Effector memory CD8-positive, alpha-beta T cell (primary cell): ENCODE data around the gene WSCD2.

Experiments used
- ATAC-seq: fragments of 150-1000 bp; cut with Tn5 transposase; replicated peaks from 2 replicates; pipeline ENCODE4 v1.10.0; 2021; ENCODE audit warnings: mild to moderate bottlenecking, moderate library complexity
- DNase-seq, 3 experiments: peaks; one replicate each; pipeline ENCODE4 v3.0.0; 2021
- H3K27ac Mint-ChIP-seq, 2 donors: one replicate each; pipeline ENCODE4 v1.8.0; 2022; ENCODE audit warnings: mild to moderate bottlenecking in 2 of 2, mixed read lengths in 2 of 2, moderate library complexity in 2 of 2
- H3K27me3 Mint-ChIP-seq, 2 donors: one replicate each; pipeline ENCODE4 v1.8.0; 2022; ENCODE audit warnings: mixed read lengths in 2 of 2
- H3K36me3 Mint-ChIP-seq: one replicate; pipeline ENCODE4 v1.8.0; 2022; ENCODE audit warnings: mild to moderate bottlenecking, moderate library complexity, mixed read lengths; ENCODE audit not compliant: insufficient read depth
- H3K4me1 Mint-ChIP-seq, 2 donors: one replicate each; pipeline ENCODE4 v1.8.0; 2022; ENCODE audit warnings: low read depth in 2 of 2, mixed read lengths in 2 of 2
- H3K4me3 Mint-ChIP-seq, 2 donors: one replicate each; pipeline ENCODE4 v1.8.0; 2022; ENCODE audit warnings: mild to moderate bottlenecking in 2 of 2, mixed read lengths in 2 of 2, moderate library complexity in 2 of 2
- H3K9me3 Mint-ChIP-seq, 2 donors: one replicate each; pipeline ENCODE4 v1.8.0; 2022; ENCODE audit warnings: mixed read lengths in 2 of 2

WSCD2 gene

DNA sequence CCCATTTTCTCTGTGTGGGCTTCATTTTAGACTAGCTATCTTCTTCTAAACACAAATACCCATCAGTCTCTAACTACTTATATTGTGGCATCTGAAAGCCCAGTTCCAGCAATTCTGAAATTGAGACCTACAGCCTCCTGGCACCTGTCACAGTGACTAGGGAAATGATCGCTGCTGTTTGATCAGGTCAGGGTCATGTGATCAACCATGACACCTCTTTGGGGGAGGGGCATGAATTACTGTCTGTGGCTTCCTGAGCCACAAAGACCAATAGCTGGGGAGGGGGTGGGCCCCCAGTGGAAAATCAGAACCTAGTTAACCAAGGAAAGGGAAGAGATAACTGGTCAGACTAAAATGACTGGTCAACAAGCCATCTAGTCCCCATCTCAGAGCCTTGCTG, 14.1 kb downstream of the WSCD2 start:
- Mint-ChIP-seq H3K4me1 (no peaks in the 10 kb centered on the region), H3K36me3 (no peaks in the 10 kb centered on the region), H3K4me3 (no peak overlapping the region), H3K27me3 (peaks cover 5 to 18% of the 10 kb centered on the region in 2 donors), H3K9me3 (no peaks in the 10 kb centered on the region), H3K27ac (no peak overlapping the region)
- ATAC-seq (no peak), DNase-seq (no peak)

DNA sequence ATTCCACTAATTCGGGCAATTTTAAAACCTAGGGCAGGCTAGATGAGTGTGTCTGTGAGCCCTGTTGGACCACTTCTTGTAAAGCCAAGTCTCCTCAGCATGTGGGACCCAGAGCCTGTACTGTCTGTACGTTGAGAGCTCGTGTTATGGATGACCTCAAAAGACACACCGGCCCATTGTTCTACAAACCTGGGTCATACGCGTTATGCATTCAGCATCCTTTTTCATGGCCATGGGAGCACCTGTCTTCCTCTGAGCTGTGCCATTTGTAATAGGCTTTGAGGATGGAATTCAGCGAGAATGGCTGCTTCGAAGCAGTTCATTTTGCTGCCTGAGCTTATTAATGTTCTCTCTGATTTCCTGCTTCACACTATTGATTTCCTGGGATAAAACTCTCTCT, 15.0 kb downstream of the WSCD2 start:
- no peak overlapping the region for H3K27ac Mint-ChIP-seq
- no peaks in the 10 kb centered on the region for H3K9me3 Mint-ChIP-seq
- H3K27me3 Mint-ChIP-seq: peaks cover 5 to 27% of the 10 kb centered on the region in 2 donors
- no peaks in the 10 kb centered on the region for H3K4me1 Mint-ChIP-seq
- no peaks in the 10 kb centered on the region for H3K36me3 Mint-ChIP-seq
- no peak overlapping the region for H3K4me3 Mint-ChIP-seq
- DNase-seq (no peak), ATAC-seq (no peak)

DNA sequence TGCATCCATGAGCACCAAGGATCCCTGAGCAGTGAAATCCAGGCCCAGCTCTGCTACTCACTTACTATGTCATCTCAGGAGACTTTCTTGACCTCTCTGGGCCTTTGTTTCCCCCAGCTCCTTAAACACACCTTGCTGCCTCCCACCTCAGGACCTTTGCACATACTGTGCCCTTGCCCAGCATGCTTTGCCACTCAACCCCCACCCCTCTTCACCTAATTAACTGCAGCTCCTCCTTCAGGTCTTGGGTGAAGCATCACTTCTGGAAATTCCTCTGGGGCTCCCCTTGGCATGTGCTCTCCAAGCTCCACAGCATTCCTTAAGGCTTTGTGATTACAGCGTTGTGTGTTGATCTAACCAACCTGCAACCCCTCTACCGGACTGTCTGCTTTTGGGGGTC, 15.9 kb downstream of the WSCD2 start:
- H3K9me3 Mint-ChIP-seq: no peaks in the 10 kb centered on the region
- H3K4me3 Mint-ChIP-seq: no peak overlapping the region
- H3K4me1 Mint-ChIP-seq: no peaks in the 10 kb centered on the region
- H3K27me3 Mint-ChIP-seq: peaks cover 13 to 32% of the 10 kb centered on the region in 2 donors
- no peak for ATAC-seq
- no peak overlapping the region for H3K27ac Mint-ChIP-seq
- no peak for DNase-seq
- no peaks in the 10 kb centered on the region for H3K36me3 Mint-ChIP-seq

DNA sequence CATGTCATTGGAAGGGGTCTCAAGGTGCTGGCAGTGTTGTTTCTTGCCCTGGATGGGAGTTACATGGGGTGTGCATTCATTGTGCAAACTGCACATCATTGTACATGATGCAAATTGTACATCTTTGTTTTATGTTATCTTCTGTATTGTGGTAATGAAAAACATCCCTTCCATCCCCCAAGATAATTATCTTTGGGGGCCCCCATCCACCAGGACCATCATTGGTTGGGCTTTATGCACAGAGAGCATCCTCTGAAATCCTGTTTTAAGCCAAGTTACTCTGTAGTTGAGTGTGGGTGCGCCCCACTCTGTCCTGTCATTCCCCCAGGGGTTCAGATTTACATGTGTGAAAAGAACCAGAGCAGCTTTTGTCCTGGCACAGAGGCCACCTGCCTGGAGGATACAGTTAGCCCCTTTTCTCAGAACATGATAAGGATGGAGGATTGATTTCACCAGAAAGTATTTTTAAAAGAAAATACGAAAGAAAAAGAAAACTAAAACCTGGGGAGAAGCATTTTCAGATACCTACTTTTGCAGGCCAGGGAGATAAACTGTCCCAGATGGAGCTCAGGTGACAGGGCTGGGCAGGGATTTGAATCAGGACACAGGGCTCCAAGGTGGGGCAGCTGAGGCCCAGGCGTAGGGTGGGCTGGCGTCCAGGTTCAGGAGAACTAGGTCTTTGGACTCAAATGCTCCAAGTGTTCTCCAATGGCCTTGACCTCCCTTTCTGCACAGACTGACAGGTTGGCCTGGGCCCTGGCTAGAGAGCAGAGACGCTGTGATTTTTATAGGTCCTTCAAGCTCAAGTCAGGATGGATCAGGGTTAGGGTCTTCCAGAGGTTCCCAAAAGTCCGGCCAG, 17.2 kb downstream of the WSCD2 start:
- no peaks in the 10 kb centered on the region for H3K4me1 Mint-ChIP-seq
- no peaks in the 10 kb centered on the region for H3K36me3 Mint-ChIP-seq
- DNase-seq (no peak), ATAC-seq (no peak)
- H3K4me3 Mint-ChIP-seq: no peak overlapping the region
- peaks cover 24 to 44% of the 10 kb centered on the region in 2 donors for H3K27me3 Mint-ChIP-seq
- no peaks in the 10 kb centered on the region for H3K9me3 Mint-ChIP-seq
- no peak overlapping the region for H3K27ac Mint-ChIP-seq

DNA sequence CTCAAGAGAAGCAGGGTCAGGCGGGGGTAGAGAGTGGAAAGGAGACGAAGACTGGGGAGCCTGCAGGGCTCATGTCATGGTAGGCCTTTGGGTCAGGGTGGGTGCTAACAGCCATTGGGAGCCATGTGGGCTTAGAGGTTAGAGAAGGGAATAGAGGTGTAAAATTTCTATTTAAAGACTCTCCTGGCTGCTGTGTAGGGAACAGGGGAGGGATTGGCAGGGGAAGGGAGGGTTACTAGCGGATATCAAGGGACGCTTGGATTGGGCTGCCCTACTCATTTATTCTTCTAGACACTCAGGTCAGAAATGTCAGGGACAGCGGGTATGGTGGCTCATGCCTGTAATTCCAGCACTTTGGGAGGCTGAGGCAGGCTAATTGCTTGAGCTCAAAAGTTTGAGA, 18.2 kb downstream of the WSCD2 start:
- H3K27me3 Mint-ChIP-seq: peaks cover 25 to 54% of the 10 kb centered on the region in 2 donors
- no peaks in the 10 kb centered on the region for H3K9me3 Mint-ChIP-seq
- no peak overlapping the region for H3K4me3 Mint-ChIP-seq

DNA sequence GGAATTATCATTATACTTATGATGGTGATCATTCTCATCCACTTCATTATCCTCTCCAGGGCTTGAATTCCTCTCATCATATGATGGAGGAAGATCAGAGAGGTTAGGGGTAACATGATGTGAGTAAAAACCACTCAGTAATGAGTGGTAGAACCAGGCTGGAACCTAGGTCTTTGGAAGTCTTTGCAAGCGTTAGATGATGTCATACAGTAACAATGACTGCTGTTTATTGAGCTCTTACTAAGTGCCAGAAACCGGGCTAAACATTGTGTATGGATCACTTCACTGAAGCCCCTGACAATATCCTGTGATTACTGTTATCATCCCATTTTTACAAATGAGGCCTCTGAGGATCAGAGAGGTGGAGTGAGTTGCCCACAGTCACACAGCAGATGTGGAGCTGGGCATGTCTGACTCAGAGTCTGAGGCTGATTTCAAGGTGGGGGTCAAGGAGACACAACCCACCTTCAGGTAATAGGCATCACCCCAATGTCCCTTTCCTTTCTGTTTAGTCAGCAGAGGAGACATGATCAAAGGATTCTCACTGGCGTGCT, 19.5 kb downstream of the WSCD2 start:
- peaks cover 0 to 1% of the 10 kb centered on the region in 2 donors for H3K9me3 Mint-ChIP-seq
- H3K4me3 Mint-ChIP-seq: no peak overlapping the region
- no peak overlapping the region for H3K27ac Mint-ChIP-seq

More for the DNA sequence above, 18.2 kb downstream of the WSCD2 start:
- ATAC-seq (no peak), DNase-seq (no peak)
- Mint-ChIP-seq H3K27ac (no peak overlapping the region), H3K4me1 (no peaks in the 10 kb centered on the region), H3K36me3 (no peaks in the 10 kb centered on the region)

DNA sequence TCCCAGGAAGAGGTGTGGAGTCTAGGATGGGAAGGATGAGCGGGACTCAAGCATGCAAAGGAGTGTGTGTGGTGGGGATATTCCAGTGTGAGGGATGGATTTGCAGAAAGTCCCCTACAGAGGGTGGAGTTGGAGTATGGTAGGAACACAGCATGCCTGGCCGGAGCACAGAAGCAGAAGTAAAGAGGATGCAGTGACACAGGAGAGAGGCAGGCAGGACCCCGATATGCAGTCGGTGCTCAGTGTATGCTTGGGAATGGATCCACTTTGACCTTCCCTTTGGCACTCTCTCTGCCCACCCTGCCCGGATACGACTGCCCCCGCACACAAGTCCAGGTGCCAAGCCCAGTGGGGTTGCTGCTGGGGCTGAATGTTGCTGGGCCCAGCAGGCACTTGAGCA, 21.3 kb downstream of the WSCD2 start:
- peaks cover 25 to 58% of the 10 kb centered on the region in 2 donors for H3K27me3 Mint-ChIP-seq
- no peak overlapping the region for H3K27ac Mint-ChIP-seq
- H3K4me1 Mint-ChIP-seq: no peaks in the 10 kb centered on the region
- peaks cover 0 to 3% of the 10 kb centered on the region in 2 donors for H3K9me3 Mint-ChIP-seq
- H3K36me3 Mint-ChIP-seq: no peaks in the 10 kb centered on the region
- ATAC-seq: no peak
- no peak for DNase-seq
- no peak overlapping the region for H3K4me3 Mint-ChIP-seq

More for the DNA sequence above, 19.5 kb downstream of the WSCD2 start:
- no peak for ATAC-seq
- Mint-ChIP-seq H3K36me3 (no peaks in the 10 kb centered on the region), H3K27me3 (peaks cover 25 to 59% of the 10 kb centered on the region in 2 donors), H3K4me1 (no peaks in the 10 kb centered on the region)
- DNase-seq: no peak

DNA sequence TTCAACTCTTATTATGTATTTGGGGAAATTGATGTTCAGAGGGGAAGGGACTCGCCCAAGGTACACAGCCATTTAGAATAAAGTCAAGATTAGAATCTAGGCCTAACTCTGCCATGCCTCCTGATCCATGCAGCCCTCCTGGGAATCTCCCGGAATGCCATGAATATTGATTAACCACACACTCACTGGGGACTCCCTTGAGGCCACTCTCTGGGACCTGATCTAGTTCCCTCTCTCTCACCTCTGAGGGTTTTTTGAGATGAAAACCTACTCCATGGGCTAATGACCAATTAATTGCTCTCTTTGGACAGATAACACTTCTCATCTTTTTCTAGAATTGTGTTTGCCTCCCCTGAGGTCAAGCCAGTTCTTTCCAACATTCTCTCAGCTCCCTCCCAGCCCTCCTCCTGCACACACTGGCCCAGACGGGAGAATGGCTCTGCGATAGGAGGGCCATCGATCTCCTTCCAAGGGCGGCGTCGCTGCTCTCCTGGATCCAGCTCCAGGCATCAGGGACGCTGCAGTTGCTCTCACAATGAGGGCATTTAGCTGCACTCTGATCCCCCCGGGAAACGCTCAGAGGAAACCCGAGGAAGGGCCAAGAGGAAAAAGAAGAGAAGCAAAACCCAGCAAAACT, 22.6 kb downstream of the WSCD2 start:
- Mint-ChIP-seq H3K4me1 (no peaks in the 10 kb centered on the region), H3K4me3 (no peak overlapping the region), H3K27me3 (peaks cover 25 to 59% of the 10 kb centered on the region in 2 donors), H3K9me3 (peaks cover 0 to 3% of the 10 kb centered on the region in 2 donors), H3K27ac (no peak overlapping the region), H3K36me3 (no peaks in the 10 kb centered on the region)
- ATAC-seq (no peak), DNase-seq (no peak)

DNA sequence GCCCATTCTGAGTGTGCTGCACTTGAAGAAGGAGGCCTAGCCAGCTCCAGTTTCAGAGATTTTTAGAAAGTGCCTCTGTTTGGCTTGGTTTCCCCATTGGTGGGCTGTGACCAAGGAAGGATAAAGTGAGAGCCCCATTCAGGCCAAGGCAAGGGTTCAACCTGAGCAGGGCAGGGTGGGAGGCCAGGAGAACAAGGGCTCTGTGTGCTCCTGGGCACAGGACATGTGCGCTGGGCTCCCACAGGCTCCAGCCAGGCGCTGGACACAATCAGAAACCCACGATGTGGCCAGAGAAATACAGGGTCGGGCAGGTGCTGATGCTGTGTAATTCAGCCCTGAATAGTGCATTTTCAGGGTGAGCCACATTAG, 23.1 kb downstream of the WSCD2 start:
- H3K36me3 Mint-ChIP-seq: no peaks in the 10 kb centered on the region

DNA sequence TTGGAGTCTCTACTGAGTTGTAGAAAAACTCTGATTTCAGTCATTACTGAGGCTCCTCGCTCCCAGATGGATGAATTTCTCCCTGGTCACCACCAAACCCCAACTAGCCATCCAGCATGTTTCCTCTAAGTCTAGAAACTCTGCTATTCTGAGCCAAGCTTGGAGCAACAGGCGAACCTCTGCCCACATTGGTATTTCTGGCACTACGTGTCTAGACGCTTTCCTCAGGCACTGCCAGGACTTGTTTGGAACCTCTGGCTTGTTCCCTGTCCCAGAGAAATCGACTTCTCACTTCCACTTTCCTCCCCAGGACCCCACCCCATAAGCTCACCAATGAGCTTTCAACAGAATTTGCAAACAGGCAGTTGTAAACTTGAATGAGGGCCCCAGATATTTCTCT, 27.6 kb downstream of the WSCD2 start:
- DNase-seq (no peak), ATAC-seq (no peak)
- H3K4me3 Mint-ChIP-seq: no peak overlapping the region
- no peak overlapping the region for H3K27ac Mint-ChIP-seq
- peaks cover 0 to 3% of the 10 kb centered on the region in 2 donors for H3K9me3 Mint-ChIP-seq
- H3K27me3 Mint-ChIP-seq: peaks cover 0 to 57% of the 10 kb centered on the region in 2 donors
- peaks cover 4% of the 10 kb centered on the region for H3K36me3 Mint-ChIP-seq
- H3K4me1 Mint-ChIP-seq: peaks cover 0 to 2% of the 10 kb centered on the region in 2 donors

More for the DNA sequence above, 23.1 kb downstream of the WSCD2 start:
- H3K4me3 Mint-ChIP-seq: no peak overlapping the region
- peaks cover 0 to 3% of the 10 kb centered on the region in 2 donors for H3K9me3 Mint-ChIP-seq
- H3K27ac Mint-ChIP-seq: no peak overlapping the region
- no peak for DNase-seq
- no peak for ATAC-seq
- H3K4me1 Mint-ChIP-seq: no peaks in the 10 kb centered on the region
- peaks cover 21 to 59% of the 10 kb centered on the region in 2 donors for H3K27me3 Mint-ChIP-seq

DNA sequence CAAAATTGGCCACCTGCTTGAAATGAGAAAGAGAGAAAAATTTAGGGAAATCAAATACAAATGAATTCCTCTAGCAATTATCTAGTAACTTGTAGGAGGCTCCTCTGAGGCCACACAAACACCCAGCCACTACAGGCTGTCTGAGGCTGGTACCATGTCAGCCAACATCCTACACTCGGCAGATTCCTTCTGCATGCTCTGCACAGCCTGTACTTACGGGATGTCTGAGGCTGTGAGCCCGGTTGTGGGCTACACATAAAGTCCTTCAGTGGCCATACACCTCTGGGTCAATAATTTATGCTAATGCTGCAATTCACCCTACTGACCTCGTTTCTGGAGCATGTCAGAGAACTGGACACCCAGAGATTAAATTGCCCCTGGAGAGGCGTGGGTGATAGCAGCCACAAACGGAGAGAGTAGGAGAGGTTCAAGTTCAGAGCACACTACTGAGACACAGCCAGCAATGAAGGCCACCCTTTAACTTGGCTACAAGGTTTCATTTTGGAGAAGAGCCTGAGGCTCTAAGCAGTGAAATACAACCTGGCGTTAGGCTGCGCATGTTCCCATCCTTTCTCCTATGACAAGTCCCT, 28.9 kb downstream of the WSCD2 start:
- no peak overlapping the region for H3K4me3 Mint-ChIP-seq
- H3K9me3 Mint-ChIP-seq: peaks cover 0 to 3% of the 10 kb centered on the region in 2 donors
- DNase-seq: no peak
- peaks cover 0 to 52% of the 10 kb centered on the region in 2 donors for H3K27me3 Mint-ChIP-seq
- ATAC-seq: no peak
- peaks cover 4% of the 10 kb centered on the region for H3K36me3 Mint-ChIP-seq
- peaks cover 0 to 2% of the 10 kb centered on the region in 2 donors for H3K4me1 Mint-ChIP-seq
- H3K27ac Mint-ChIP-seq: no peak overlapping the region

DNA sequence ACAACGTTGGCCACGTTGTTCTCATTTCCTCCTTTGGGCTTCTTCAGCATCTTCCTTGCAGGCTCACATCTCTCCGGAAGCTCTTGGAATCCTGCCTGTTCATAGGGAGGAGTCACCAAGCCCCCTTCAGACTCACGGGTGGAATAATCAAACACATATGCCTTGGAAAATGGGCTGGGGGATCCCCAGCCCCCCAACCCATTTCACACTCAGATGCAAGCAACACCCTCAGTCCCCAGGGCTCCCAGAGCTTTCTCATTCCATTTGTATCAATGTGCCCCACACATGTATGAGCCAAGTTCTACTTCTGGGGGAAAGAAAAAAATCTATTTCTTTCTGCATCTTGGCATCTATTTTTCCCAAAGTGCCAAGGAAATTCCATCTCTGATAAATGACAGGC, 33.1 kb downstream of the WSCD2 start:
- Mint-ChIP-seq H3K4me1 (peaks cover 0 to 2% of the 10 kb centered on the region in 2 donors), H3K4me3 (no peak overlapping the region), H3K27ac (no peak overlapping the region), H3K9me3 (no peaks in the 10 kb centered on the region), H3K36me3 (peaks cover 4% of the 10 kb centered on the region), H3K27me3 (peaks cover 8 to 36% of the 10 kb centered on the region in 2 donors)
- no peak for ATAC-seq
- DNase-seq: no peak

DNA sequence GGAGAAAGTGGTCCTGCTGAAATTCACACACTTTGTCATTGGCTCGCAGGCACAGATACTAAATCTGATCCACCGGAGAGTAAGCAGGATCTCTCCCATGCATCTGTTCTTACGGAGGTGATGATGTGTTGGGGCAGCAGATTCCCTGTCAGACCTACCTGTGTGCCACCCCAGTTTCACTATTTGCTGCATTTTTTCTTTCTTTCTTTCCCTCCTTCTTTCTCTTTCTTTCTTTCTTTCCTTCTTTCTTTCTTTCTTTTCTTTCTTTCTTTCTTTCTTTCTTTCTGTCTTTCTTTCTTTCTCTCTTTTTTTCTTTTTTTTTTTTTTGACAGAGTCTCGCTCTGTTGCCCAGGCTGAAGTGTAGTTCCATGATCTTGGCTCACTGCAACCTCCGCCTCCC, 37.4 kb downstream of the WSCD2 start:
- Mint-ChIP-seq H3K4me3 (no peak overlapping the region), H3K36me3 (no peaks in the 10 kb centered on the region), H3K9me3 (no peaks in the 10 kb centered on the region), H3K4me1 (no peaks in the 10 kb centered on the region), H3K27me3 (peaks cover 31 to 41% of the 10 kb centered on the region in 2 donors), H3K27ac (no peak overlapping the region)
- ATAC-seq: no peak
- no peak for DNase-seq
